ENCODE measurements around the gene CSNK1G2. TPM values are rescaled to one million over a fixed set of nuclear protein-coding genes. Genes with fewer than 3 reads are reported as not detected.
A peak's percentile ranks its signal among the peaks of the same experiment; 100 is the strongest.

The CSNK1G2 gene
- total and polyA plus RNA-seq, 2 of the 13 experiments (the other 11 are each of a cell fraction or from before 2014, with no cell fraction given) = 53.8 to 72.5 TPM

DNA sequence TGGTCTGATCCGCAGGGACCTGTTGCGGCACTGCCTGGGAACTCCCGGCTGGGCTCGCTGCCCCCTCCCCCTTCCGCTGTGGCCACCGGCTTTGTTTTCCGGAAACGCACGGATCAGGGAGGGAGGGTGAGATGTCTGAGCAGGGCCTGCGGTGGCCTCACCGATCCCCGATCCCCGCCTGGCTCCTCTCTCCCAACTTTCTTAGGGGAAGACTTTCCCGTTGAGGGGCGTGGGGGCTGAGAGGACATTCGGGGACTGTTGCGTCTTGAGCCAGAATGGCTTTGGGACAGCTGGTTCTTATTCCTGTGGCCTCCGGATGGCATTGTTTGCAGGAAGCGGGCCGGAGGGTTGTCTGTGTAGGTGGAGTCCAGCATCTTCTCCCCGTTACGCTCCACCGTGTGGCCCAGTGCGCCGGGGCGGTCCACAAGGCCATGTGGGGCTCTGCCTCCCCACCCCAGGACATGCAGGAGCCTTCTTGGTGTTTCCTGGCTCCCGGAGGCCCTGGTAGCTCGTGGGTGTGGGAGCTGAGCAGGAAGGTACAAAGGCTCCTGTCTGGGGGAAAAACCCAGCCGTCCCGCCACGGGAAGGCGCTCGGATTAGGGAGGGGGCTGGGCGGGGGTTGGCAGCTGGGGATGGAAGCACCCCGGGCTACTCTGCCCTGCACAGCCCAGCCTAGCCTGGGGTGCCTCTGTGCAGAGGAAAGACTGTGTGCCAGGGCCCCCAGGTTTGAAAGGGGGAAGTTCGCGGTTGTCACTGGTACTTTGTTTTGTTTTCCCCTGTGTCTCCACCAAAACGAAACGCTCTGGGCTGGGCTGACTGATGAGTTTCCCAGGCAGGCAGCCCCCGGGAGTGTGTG lies 1.3 kb downstream of the CSNK1G2 start (continued):
- TF ChIP-seq, protein P1, sequence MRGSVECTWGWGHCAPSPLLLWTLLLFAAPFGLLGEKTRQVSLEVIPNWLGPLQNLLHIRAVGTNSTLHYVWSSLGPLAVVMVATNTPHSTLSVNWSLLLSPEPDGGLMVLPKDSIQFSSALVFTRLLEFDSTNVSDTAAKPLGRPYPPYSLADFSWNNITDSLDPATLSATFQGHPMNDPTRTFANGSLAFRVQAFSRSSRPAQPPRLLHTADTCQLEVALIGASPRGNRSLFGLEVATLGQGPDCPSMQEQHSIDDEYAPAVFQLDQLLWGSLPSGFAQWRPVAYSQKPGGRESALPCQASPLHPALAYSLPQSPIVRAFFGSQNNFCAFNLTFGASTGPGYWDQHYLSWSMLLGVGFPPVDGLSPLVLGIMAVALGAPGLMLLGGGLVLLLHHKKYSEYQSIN (CRISPR knock-in tag; IDR thresholded peaks at IDR 0.05; ENCODE audit: borderline replicate concordance) = no peak
- TF ChIP-seq SOX6 (IDR thresholded peaks at IDR 0.05) = no peak
- TF ChIP-seq SOX6 (CRISPR knock-in tag; IDR thresholded peaks at IDR 0.05) = peak; percentile 56
- TF ChIP-seq MAFF (IDR thresholded peaks at IDR 0.05; ENCODE audit: low read depth, low read length) = no peak
- TF ChIP-seq PLSCR1 (CRISPR knock-in tag; IDR thresholded peaks at IDR 0.05; ENCODE audit: borderline replicate concordance) = no peak
- no peak for TF ChIP-seq ZNF775 (CRISPR knock-in tag; IDR thresholded peaks at IDR 0.05; ENCODE audit: borderline replicate concordance)
- TF ChIP-seq EHMT2 (IDR thresholded peaks at IDR 0.05; ENCODE audit: borderline replicate concordance, low read depth, low read length) = no peak
- 0 out of 2 replicates have a peak, but pooled peaks have one; percentile 53 for TF ChIP-seq ZSCAN21 (CRISPR knock-in tag; IDR thresholded peaks at IDR 0.05; ENCODE audit: borderline replicate concordance)
- TF ChIP-seq KLF15 (CRISPR knock-in tag; IDR thresholded peaks at IDR 0.05; ENCODE audit: borderline replicate concordance) = no peak
- TF ChIP-seq ZNF543 (CRISPR knock-in tag; IDR thresholded peaks at IDR 0.05) = 0 out of 2 replicates have a peak, but pooled peaks have one; percentile 51
- no peak for TF ChIP-seq CENPBD1 (CRISPR knock-in tag; IDR thresholded peaks at IDR 0.05; ENCODE audit: borderline replicate concordance, low read depth)
- TF ChIP-seq ZSCAN12 (CRISPR knock-in tag; IDR thresholded peaks at IDR 0.05) = no peak
- TF ChIP-seq ZFP36L1 (CRISPR knock-in tag; IDR thresholded peaks at IDR 0.05) = peak; percentile 46; the same call in 1 of the 2 replicates
- TF ChIP-seq SRSF1 (optimal IDR thresholded peaks at IDR 0.05; ENCODE audit: low read depth, low read length) = peak; percentile 0
- TF ChIP-seq KDM1A (CRISPR knock-in tag; IDR thresholded peaks at IDR 0.05) = no peak
- TF ChIP-seq MTA3 (CRISPR knock-in tag; IDR thresholded peaks at IDR 0.05) = no peak
- TF ChIP-seq, protein P2, sequence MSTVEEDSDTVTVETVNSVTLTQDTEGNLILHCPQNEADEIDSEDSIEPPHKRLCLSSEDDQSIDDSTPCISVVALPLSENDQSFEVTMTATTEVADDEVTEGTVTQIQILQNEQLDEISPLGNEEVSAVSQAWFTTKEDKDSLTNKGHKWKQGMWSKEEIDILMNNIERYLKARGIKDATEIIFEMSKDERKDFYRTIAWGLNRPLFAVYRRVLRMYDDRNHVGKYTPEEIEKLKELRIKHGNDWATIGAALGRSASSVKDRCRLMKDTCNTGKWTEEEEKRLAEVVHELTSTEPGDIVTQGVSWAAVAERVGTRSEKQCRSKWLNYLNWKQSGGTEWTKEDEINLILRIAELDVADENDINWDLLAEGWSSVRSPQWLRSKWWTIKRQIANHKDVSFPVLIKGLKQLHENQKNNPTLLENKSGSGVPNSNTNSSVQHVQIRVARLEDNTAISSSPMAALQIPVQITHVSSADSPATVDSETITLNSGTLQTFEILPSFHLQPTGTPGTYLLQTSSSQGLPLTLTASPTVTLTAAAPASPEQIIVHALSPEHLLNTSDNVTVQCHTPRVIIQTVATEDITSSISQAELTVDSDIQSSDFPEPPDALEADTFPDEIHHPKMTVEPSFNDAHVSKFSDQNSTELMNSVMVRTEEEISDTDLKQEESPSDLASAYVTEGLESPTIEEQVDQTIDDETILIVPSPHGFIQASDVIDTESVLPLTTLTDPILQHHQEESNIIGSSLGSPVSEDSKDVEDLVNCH (CRISPR knock-in tag; IDR thresholded peaks at IDR 0.05) = no peak
- no peak for TF ChIP-seq ZNF33B (CRISPR knock-in tag; IDR thresholded peaks at IDR 0.05)
- no peak for TF ChIP-seq U2AF2 (IDR thresholded peaks at IDR 0.05; ENCODE audit: low read depth, low read length)
- TF ChIP-seq ZNF570 (CRISPR knock-in tag; IDR thresholded peaks at IDR 0.05; ENCODE audit: borderline replicate concordance) = no peak
- no peak for TF ChIP-seq MAFG (CRISPR knock-in tag; IDR thresholded peaks at IDR 0.05)
- TF ChIP-seq, protein P3, sequence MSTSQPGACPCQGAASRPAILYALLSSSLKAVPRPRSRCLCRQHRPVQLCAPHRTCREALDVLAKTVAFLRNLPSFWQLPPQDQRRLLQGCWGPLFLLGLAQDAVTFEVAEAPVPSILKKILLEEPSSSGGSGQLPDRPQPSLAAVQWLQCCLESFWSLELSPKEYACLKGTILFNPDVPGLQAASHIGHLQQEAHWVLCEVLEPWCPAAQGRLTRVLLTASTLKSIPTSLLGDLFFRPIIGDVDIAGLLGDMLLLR (CRISPR knock-in tag; IDR thresholded peaks at IDR 0.05) = no peak
- TF ChIP-seq RELA (CRISPR knock-in tag; IDR thresholded peaks at IDR 0.05) = no peak
- no peak for TF ChIP-seq TBP (CRISPR knock-in tag; IDR thresholded peaks at IDR 0.05)
